ENCODE measurements around the gene CLTRN. TPM values are rescaled to one million over a fixed set of nuclear protein-coding genes. Genes with fewer than 3 reads are reported as not detected.
"Not testable (repeated sequence)": the region's sequence is repeated elsewhere in the genome, so short reads cannot be mapped to it uniquely, and the experiment has no call there.

Gene CLTRN
- total RNA-seq, 1 donor from 2014 or later, result 0.24 TPM

GRCh38 chrX:15673970-15674369 is 9.4 kb upstream of the CLTRN start:
- ChIA-PET POLR2A (interaction anchor here (1.8 to 1.9 kb wide), 2 partner anchors 181 to 1046 kb away, joined by 6 to 11 read pairs; partner anchors contain the start of genes AP1S2 and SYAP1), CTCF (no interaction called here)
- DNase-seq, result no peak
- no peaks in the 10 kb centered on the region for H3K27me3 Mint-ChIP-seq
- H3K4me1 Mint-ChIP-seq, result peaks cover 13% of the 10 kb centered on the region
- H3K36me3 Mint-ChIP-seq (ENCODE audit: low read depth), result no peaks in the 10 kb centered on the region
- intact Hi-C loops (cut with micrococcal nuclease), result loop anchor here (2.0 to 10.0 kb wide), 5 partner anchors 179 to 1191 kb away; partner anchors contain the start of genes FANCB, MOSPD2, PIR and SYAP1
- ATAC-seq (ENCODE audit: low read depth), result no peak
- no peak overlapping the region for H3K4me3 Mint-ChIP-seq
- H3K9me3 Mint-ChIP-seq, result no peaks in the 10 kb centered on the region
- no peak overlapping the region for H3K27ac Mint-ChIP-seq
- no peak for TF ChIP-seq CTCF (IDR thresholded peaks at IDR 0.05)

GRCh38 chrX:15672881-15673280 is 8.3 kb upstream of the CLTRN start:
- ATAC-seq (ENCODE audit: low read depth) (no peak), DNase-seq (no peak)
- Mint-ChIP-seq H3K4me3 (no peak overlapping the region), H3K4me1 (peaks cover 13% of the 10 kb centered on the region), H3K36me3 (ENCODE audit: low read depth) (no peaks in the 10 kb centered on the region), H3K27ac (no peak overlapping the region), H3K27me3 (no peaks in the 10 kb centered on the region), H3K9me3 (no peaks in the 10 kb centered on the region)
- TF ChIP-seq CTCF (IDR thresholded peaks at IDR 0.05), result no peak
- POLR2A ChIA-PET, result interaction anchor here (1.1 kb wide), 1 partner anchor 1210 kb away, joined by 4 read pairs; no protein-coding TSS in a partner anchor
- CTCF ChIA-PET, result no interaction called here
- intact Hi-C loops (cut with micrococcal nuclease), result loop anchor here (10.0 kb wide), 3 partner anchors 178 to 1192 kb away; partner anchors contain the start of genes PIR and TXLNG

GRCh38 chrX:15663439-15663838 is 1.2 kb downstream of the CLTRN start:
- Mint-ChIP-seq H3K27ac (no peak overlapping the region), H3K4me3 (no peak overlapping the region), H3K4me1 (no peaks in the 10 kb centered on the region), H3K27me3 (peaks cover 17% of the 10 kb centered on the region), H3K36me3 (ENCODE audit: low read depth) (no peaks in the 10 kb centered on the region), H3K9me3 (no peaks in the 10 kb centered on the region)
- ChIA-PET CTCF (no interaction called here), POLR2A (no interaction called here)
- TF ChIP-seq CTCF (IDR thresholded peaks at IDR 0.05), result no peak
- ATAC-seq (ENCODE audit: low read depth), result no peak
- no peak for DNase-seq
- intact Hi-C loops (cut with micrococcal nuclease), result no loop called here

- POLR2A ChIA-PET; H3K36me3 Mint-ChIP-seq (ENCODE audit: low read depth); intact Hi-C loops (cut with micrococcal nuclease); H3K27me3 Mint-ChIP-seq; ATAC-seq (ENCODE audit: low read depth); H3K4me1 Mint-ChIP-seq; H3K9me3 Mint-ChIP-seq; DNase-seq; H3K27ac Mint-ChIP-seq; H3K4me3 Mint-ChIP-seq; CTCF ChIA-PET: not testable (repeated sequence)
Measured at GRCh38 chrX:15654804-15655203, 9.8 kb downstream of the CLTRN start.

- ChIA-PET POLR2A (no interaction called here), CTCF (no interaction called here)
- DNase-seq (no peak), ATAC-seq (ENCODE audit: low read depth) (no peak)
- H3K27me3 Mint-ChIP-seq, result no peaks in the 10 kb centered on the region
- H3K4me1 Mint-ChIP-seq, result no peaks in the 10 kb centered on the region
- H3K36me3 Mint-ChIP-seq (ENCODE audit: low read depth), result no peaks in the 10 kb centered on the region
- H3K4me3 Mint-ChIP-seq, result no peak overlapping the region
- H3K27ac Mint-ChIP-seq, result no peak overlapping the region
- no peak for TF ChIP-seq CTCF (IDR thresholded peaks at IDR 0.05)
- intact Hi-C loops (cut with micrococcal nuclease), result no loop called here
- no peaks in the 10 kb centered on the region for H3K9me3 Mint-ChIP-seq
Measured at GRCh38 chrX:15653961-15654360, 10.6 kb downstream of the CLTRN start.

- H3K9me3 Mint-ChIP-seq; intact Hi-C loops (cut with micrococcal nuclease); POLR2A ChIA-PET; CTCF ChIA-PET; H3K4me1 Mint-ChIP-seq; H3K27me3 Mint-ChIP-seq; H3K36me3 Mint-ChIP-seq (ENCODE audit: low read depth); DNase-seq; H3K27ac Mint-ChIP-seq; H3K4me3 Mint-ChIP-seq; ATAC-seq (ENCODE audit: low read depth): not testable (repeated sequence)
Measured at GRCh38 chrX:15647510-15647909, 17.1 kb downstream of the CLTRN start.

All from activated B cell treated with CpG ODN at 0.5 μM for 24 hours (primary cell).